HepG2 (cell line): ENCODE measurements around the gene KCND1. TPM values are rescaled to one million over a fixed set of nuclear protein-coding genes. Genes with fewer than 3 reads are reported as not detected.

Source experiments
- BRCA1 ChIP-seq: sonication (generic); formaldehyde crosslinking; IDR thresholded peaks from 2 replicates; pipeline ENCODE4 v1.4.0; 2020; ENCODE audit warnings: missing genetic modification reagents
- ETV5 ChIP-seq: IDR thresholded peaks from 2 replicates; pipeline ENCODE4 v1.6.1; 2018; ENCODE audit warnings: missing biosample characterization, missing genetic modification reagents, inconsistent platforms, borderline replicate concordance
- KAT8 ChIP-seq: IDR thresholded peaks from 2 replicates; pipeline ENCODE4 v1.6.1; 2016; ENCODE audit warnings: missing genetic modification reagents, missing compliant biosample characterization
- MZF1 ChIP-seq: sonication (generic); formaldehyde crosslinking; IDR thresholded peaks from 2 replicates; pipeline ENCODE4 v1.8.1; 2023; ENCODE audit warnings: mild to moderate bottlenecking, missing genetic modification reagents, borderline replicate concordance
- NKX3-1 ChIP-seq: sonication (generic); formaldehyde crosslinking; IDR thresholded peaks from 2 replicates; pipeline ENCODE4 v1.5.0; 2020; ENCODE audit warnings: missing genetic modification reagents
- PAF1 ChIP-seq: IDR thresholded peaks from 2 replicates; pipeline ENCODE4 v1.6.1; 2016; ENCODE audit warnings: missing genetic modification reagents, missing compliant biosample characterization
- SOX6 ChIP-seq, 2 experiments: fragments of 450-650 bp in 1 of 2; sonication (generic) in 1 of 2; formaldehyde crosslinking in 1 of 2; IDR thresholded peaks; 2 replicates each; pipeline versions ENCODE4 v1.4.0 to v1.6.1; 2017 to 2020; ENCODE audit warnings: antibody characterized with exemption in 1 of 2, mild to moderate bottlenecking in 1 of 2, missing genetic modification reagents in 1 of 2
- SP140L ChIP-seq: sonication (generic); formaldehyde crosslinking; IDR thresholded peaks from 2 replicates; pipeline ENCODE4 v1.4.0; 2020; ENCODE audit warnings: missing genetic modification reagents, borderline replicate concordance
- TOPORS ChIP-seq: sonication (generic); formaldehyde crosslinking; IDR thresholded peaks from 2 replicates; pipeline ENCODE4 v1.8.0; 2023; ENCODE audit warnings: mild to moderate bottlenecking, missing genetic modification reagents
- U2AF1 ChIP-seq: fragments of 200-400 bp; formaldehyde crosslinking; optimal IDR thresholded peaks from 2 replicates; pipeline ENCODE3; 2017; ENCODE audit warnings: mild to moderate bottlenecking, low read depth, low read length
- ZFY ChIP-seq: sonication (generic); formaldehyde crosslinking; IDR thresholded peaks from 2 replicates; pipeline ENCODE4 v1.4.0; 2020; ENCODE audit warnings: missing genetic modification reagents
- ZNF746 ChIP-seq: sonication (generic); formaldehyde crosslinking; IDR thresholded peaks from 2 replicates; pipeline ENCODE4 v1.8.0; 2022; ENCODE audit warnings: mild to moderate bottlenecking, missing genetic modification reagents
- ZNF879 ChIP-seq: sonication (generic); formaldehyde crosslinking; IDR thresholded peaks from 2 replicates; pipeline ENCODE4 v1.8.1; 2023; ENCODE audit warnings: missing genetic modification reagents
- ZSCAN29 ChIP-seq: sonication (generic); formaldehyde crosslinking; conservative IDR thresholded peaks from 2 replicates; pipeline ENCODE4 v1.4.0; 2020; ENCODE audit warnings: mild to moderate bottlenecking, missing genetic modification reagents
- polyA plus RNA-seq, 8 experiments: library from polyadenylated mRNA; depleted of rRNA in 3 of 8; stranded (reverse) in 7 of 8; unstranded in 1 of 8; fragments of >200 nt; fragmentation: Illumina TruSeq in 4 of 8; extraction: Trizol in 4 of 8; gene quantifications; 2 replicates each; pipeline versions ENCODE4 v1.2.1 to v1.2.3, GENCODE V29; 2011 to 2016; ENCODE audit warnings: low read depth in 4 of 8, missing spikeins in 1 of 8, mixed read lengths in 1 of 8; ENCODE audit not compliant: insufficient read depth in 1 of 8
- total RNA-seq, 5 experiments: library from RNA; depleted of rRNA; stranded (reverse); fragments of >200 nt; fragmentation: Illumina TruSeq; extraction: Trizol; gene quantifications; 2 replicates each; pipeline ENCODE4 v1.2.3, GENCODE V29; 2016; ENCODE audit warnings: low read depth in 1 of 5
- TF ChIP-seq, protein P1 (sequence below): sonication (generic); formaldehyde crosslinking; IDR thresholded peaks from 2 replicates; pipeline ENCODE4 v1.4.0; 2020; ENCODE audit warnings: missing genetic modification reagents, borderline replicate concordance
- TF ChIP-seq, protein P2 (sequence below): IDR thresholded peaks from 2 replicates; pipeline ENCODE4 v1.6.1; 2016
- TF ChIP-seq, protein P3 (sequence below): sonication (generic); formaldehyde crosslinking; IDR thresholded peaks from 2 replicates; pipeline ENCODE4 v1.8.1; 2023; ENCODE audit warnings: missing genetic modification reagents, inconsistent platforms, borderline replicate concordance
- TF ChIP-seq, protein P4 (sequence below): sonication (generic); formaldehyde crosslinking; IDR thresholded peaks from 2 replicates; pipeline ENCODE4 v1.5.1; 2020; ENCODE audit warnings: mild to moderate bottlenecking, moderate library complexity, missing genetic modification reagents
- TF ChIP-seq, protein P5 (sequence below): sonication (generic); formaldehyde crosslinking; IDR thresholded peaks from 2 replicates; pipeline ENCODE4 v1.9.0; 2021; ENCODE audit warnings: missing genetic modification reagents, mild to moderate bottlenecking, borderline replicate concordance
- TF ChIP-seq, protein P6 (sequence below): IDR thresholded peaks from 2 replicates; pipeline ENCODE4 v1.6.1; 2016; ENCODE audit warnings: low read depth, control low read depth
- TF ChIP-seq, protein P7 (sequence below): sonication (generic); formaldehyde crosslinking; IDR thresholded peaks from 2 replicates; pipeline ENCODE4 v1.4.0; 2020; ENCODE audit warnings: missing genetic modification reagents, borderline replicate concordance

The KCND1 gene
- total and polyA plus RNA-seq, 2 of the 13 experiments (the other 11 are each of a cell fraction or from before 2014, with no cell fraction given): 0.07 to 0.30 TPM

DNA sequence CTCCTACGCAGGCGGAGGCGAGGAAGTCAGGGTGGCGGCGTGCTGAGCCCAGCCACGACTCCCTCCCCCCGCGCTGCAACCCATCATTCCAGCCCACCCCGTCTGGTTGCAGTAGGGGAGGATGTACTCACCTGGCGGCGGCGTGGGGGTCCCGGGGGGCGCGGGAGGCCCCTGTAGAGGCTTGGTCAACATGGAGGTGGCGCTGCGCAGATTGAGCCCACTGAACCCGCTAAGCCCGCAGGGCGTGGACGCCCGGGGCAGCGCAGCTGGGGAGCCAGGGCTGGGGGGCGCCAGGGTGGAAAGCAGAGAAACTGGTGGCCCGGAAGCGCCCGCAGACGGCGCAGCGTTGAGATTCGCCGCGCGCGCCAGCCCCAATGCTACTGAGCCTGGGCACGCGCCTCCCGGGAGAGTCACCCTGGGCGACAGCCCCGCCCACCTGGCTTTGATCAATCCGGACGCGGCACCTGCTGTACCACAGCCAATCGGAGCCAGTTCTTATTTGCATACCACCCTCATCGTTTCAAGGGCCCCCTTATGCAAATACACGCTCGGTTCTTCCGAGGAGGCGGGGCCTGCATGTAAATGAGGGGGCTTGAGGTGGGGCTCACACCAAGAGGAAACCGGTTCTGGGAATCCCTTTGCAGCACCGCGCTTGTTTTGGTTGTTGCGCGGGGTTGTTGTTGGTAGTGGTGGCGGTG, 52.9 kb downstream of the KCND1 start, which contains the start of gene PIM2 (continued):
- TF ChIP-seq ZFY (CRISPR knock-in tag) (no peak), SOX6 (IDR thresholded peaks at IDR 0.05) (no peak), SOX6 (CRISPR knock-in tag; IDR thresholded peaks at IDR 0.05) (0 out of 2 replicates have a peak, but pooled peaks have one; percentile 22), TOPORS (CRISPR knock-in tag) (no peak), NKX3-1 (CRISPR knock-in tag) (no peak), BRCA1 (CRISPR knock-in tag) (no peak), KAT8 (CRISPR knock-in tag) (no peak), ZSCAN29 (CRISPR knock-in tag) (0 out of 2 replicates have a peak, but pooled peaks have one; percentile 38), ZNF879 (CRISPR knock-in tag) (no peak), SP140L (no peak), MZF1 (CRISPR knock-in tag) (no peak), ZNF746 (CRISPR knock-in tag) (no peak), U2AF1 (no peak), ETV5 (CRISPR knock-in tag) (no peak), PAF1 (CRISPR knock-in tag) (no peak)
- TF ChIP-seq, protein P1, sequence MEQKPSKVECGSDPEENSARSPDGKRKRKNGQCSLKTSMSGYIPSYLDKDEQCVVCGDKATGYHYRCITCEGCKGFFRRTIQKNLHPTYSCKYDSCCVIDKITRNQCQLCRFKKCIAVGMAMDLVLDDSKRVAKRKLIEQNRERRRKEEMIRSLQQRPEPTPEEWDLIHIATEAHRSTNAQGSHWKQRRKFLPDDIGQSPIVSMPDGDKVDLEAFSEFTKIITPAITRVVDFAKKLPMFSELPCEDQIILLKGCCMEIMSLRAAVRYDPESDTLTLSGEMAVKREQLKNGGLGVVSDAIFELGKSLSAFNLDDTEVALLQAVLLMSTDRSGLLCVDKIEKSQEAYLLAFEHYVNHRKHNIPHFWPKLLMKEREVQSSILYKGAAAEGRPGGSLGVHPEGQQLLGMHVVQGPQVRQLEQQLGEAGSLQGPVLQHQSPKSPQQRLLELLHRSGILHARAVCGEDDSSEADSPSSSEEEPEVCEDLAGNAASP (CRISPR knock-in tag): 0 out of 2 replicates have a peak, but pooled peaks have one; percentile 18
- TF ChIP-seq, protein P2, sequence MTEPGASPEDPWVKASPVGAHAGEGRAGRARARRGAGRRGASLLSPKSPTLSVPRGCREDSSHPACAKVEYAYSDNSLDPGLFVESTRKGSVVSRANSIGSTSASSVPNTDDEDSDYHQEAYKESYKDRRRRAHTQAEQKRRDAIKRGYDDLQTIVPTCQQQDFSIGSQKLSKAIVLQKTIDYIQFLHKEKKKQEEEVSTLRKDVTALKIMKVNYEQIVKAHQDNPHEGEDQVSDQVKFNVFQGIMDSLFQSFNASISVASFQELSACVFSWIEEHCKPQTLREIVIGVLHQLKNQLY (CRISPR knock-in tag): no peak
- TF ChIP-seq, protein P3, sequence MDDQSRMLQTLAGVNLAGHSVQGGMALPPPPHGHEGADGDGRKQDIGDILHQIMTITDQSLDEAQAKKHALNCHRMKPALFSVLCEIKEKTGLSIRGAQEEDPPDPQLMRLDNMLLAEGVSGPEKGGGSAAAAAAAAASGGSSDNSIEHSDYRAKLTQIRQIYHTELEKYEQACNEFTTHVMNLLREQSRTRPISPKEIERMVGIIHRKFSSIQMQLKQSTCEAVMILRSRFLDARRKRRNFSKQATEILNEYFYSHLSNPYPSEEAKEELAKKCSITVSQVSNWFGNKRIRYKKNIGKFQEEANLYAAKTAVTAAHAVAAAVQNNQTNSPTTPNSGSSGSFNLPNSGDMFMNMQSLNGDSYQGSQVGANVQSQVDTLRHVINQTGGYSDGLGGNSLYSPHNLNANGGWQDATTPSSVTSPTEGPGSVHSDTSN (CRISPR knock-in tag): no peak
- TF ChIP-seq, protein P4, sequence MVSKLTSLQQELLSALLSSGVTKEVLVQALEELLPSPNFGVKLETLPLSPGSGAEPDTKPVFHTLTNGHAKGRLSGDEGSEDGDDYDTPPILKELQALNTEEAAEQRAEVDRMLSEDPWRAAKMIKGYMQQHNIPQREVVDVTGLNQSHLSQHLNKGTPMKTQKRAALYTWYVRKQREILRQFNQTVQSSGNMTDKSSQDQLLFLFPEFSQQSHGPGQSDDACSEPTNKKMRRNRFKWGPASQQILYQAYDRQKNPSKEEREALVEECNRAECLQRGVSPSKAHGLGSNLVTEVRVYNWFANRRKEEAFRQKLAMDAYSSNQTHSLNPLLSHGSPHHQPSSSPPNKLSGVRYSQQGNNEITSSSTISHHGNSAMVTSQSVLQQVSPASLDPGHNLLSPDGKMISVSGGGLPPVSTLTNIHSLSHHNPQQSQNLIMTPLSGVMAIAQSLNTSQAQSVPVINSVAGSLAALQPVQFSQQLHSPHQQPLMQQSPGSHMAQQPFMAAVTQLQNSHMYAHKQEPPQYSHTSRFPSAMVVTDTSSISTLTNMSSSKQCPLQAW (CRISPR knock-in tag): no peak
- TF ChIP-seq, protein P5, sequence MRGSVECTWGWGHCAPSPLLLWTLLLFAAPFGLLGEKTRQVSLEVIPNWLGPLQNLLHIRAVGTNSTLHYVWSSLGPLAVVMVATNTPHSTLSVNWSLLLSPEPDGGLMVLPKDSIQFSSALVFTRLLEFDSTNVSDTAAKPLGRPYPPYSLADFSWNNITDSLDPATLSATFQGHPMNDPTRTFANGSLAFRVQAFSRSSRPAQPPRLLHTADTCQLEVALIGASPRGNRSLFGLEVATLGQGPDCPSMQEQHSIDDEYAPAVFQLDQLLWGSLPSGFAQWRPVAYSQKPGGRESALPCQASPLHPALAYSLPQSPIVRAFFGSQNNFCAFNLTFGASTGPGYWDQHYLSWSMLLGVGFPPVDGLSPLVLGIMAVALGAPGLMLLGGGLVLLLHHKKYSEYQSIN: no peak
- TF ChIP-seq, protein P6, sequence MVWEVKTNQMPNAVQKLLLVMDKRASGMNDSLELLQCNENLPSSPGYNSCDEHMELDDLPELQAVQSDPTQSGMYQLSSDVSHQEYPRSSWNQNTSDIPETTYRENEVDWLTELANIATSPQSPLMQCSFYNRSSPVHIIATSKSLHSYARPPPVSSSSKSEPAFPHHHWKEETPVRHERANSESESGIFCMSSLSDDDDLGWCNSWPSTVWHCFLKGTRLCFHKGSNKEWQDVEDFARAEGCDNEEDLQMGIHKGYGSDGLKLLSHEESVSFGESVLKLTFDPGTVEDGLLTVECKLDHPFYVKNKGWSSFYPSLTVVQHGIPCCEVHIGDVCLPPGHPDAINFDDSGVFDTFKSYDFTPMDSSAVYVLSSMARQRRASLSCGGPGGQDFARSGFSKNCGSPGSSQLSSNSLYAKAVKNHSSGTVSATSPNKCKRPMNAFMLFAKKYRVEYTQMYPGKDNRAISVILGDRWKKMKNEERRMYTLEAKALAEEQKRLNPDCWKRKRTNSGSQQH: no peak
- TF ChIP-seq, protein P7, sequence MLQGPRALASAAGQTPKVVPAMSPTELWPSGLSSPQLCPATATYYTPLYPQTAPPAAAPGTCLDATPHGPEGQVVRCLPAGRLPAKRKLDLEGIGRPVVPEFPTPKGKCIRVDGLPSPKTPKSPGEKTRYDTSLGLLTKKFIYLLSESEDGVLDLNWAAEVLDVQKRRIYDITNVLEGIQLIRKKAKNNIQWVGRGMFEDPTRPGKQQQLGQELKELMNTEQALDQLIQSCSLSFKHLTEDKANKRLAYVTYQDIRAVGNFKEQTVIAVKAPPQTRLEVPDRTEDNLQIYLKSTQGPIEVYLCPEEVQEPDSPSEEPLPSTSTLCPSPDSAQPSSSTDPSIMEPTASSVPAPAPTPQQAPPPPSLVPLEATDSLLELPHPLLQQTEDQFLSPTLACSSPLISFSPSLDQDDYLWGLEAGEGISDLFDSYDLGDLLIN: no peak
